SH-SY5Y (cell line): ENCODE measurements around the gene PTRH1.

ENCODE experiments used
- GATA2 ChIP-seq: IDR thresholded peaks from 2 replicates; pipeline ENCODE4 v1.6.1; 2011; ENCODE audit warnings: mild to moderate bottlenecking, low read depth, low read length
- GATA3 ChIP-seq: IDR thresholded peaks from 2 replicates; pipeline ENCODE4 v1.6.1; 2011; ENCODE audit warnings: low read depth, mild to moderate bottlenecking, low read length, moderate library complexity

GRCh38 chr9:127717766-127718165, 2.3 kb upstream of the PTRH1 start:
- TF ChIP-seq GATA2 (no peak), GATA3 (no peak)
